ENCODE results near the gene RFX4.

RFX4 gene

DNA sequence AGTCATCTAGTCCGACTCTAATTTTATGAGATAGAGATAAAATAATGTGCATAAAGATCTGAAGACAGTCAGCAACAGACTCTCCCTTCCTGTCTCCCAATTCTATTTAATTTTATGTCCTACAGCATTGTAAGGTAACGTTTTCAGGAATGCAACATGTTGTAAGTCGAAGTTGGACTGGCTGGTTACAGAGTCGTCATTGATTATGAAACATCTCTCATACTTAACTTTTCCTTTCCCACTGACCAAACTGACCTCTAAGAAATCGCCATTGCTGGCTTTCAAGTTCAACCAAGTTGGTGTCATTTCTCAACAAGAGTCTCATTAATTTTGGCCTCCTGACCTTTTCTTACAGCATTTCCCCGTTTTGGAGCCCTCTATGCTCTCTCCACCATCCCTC is 186.7 kb downstream of the RFX4 start:
- DNase-seq, result no peak

DNA sequence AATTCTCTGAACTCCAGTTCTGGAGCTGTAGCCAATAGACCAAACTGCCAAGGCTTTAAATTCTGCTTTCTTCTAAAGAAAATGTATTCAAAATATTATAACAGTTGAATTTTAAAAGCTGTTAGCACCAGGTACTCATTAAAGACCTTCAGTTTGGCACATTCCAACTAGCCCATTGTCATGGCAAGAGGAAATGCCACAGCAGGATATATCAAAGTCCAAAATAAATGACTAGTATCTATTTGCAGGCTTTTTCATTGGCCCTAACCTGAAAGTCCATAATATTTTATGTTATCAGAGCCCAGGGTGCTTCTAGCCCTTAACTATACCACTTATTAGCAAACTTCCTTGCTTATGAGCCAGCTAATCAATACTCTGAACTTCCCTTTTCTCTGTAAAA is 188.6 kb downstream of the RFX4 start:
- no peak for DNase-seq

GRCh38 chr12:106773286-106774004 is 190.6 kb downstream of the RFX4 start:
- peak in 1 of 2 experiments; percentile 6 for DNase-seq

DNA sequence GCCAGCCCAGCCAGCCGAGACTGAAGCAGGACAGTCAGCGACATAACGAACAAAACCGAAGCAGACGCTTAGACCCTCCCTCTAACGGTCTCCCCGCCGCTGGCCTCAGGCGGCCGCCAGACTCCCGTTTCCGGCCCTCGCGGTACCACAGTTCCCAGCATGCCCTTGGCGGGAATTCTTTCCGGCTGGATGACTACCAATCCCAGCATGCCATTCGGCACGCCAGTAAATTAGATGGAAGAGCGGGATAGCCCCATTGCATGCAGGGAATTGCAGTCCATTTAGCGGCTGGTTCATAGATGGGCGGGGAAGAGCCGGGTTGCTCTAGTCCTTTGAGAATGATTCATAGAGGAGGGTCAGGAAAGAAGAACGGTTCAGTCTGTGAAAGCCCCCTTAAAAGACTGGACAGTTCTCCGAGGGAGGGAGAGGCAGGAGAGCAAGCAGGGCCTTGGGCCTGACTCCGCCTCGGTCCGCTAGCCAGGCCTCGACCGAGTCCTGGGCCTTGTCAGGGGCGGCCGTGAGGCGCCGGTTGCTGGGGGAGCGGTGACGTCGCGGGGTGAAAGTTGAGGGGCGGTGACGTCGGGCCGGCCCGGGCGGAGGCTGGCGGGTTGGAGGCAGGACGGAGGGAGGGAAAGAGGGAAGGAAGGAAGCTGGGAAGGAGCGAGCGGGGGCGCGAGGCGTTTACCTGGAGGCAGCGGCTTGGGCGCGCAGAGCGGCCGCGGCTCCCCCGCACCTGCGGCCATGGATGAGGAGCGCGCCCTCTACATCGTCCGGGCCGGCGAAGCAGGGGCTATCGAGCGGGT is 191.4 kb downstream of the RFX4 start, which contains the start of gene RIC8B:
Gene RIC8B (plus strand): TSS at position 678 of the 803 bp plus-strand sequence. CDS start 64 bp downstream, at position 742.
- DNase-seq, result peak; percentile 98

- DNase-seq, result peak; percentile 47 to 70
These were observed 192.2 kb downstream of the RFX4 start for GRCh38 chr12:106774808-106775524.

DNA sequence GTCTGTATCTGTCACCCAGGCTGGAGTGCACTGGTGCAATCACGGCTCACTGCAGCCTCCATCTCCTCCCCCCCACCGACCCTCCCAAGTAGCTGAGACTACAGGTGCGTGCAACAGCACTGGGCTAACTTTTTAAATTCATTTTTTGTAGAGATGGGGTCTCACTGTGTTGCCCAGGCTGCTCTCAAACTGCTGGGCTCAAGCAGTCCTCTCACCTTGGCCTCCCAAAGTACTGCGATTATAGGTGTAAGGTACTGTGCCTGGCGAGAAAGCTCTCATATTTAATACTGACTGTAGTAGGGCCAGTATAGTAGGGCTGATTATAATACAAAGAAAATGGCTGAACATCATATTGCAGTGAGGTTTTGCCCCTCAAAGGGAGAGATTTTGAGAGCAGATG is 194.1 kb downstream of the RFX4 start:
- DNase-seq, result no peak

GRCh38 chr12:106780010-106780631 is 197.3 kb downstream of the RFX4 start:
- peak; percentile 75 to 79 for DNase-seq

- DNase-seq, result no peak
These were observed 199.8 kb downstream of the RFX4 start for GRCh38 chr12:106782619-106783018.

GRCh38 chr12:106783515-106783914 is 200.7 kb downstream of the RFX4 start:
- no peak for DNase-seq

DNA sequence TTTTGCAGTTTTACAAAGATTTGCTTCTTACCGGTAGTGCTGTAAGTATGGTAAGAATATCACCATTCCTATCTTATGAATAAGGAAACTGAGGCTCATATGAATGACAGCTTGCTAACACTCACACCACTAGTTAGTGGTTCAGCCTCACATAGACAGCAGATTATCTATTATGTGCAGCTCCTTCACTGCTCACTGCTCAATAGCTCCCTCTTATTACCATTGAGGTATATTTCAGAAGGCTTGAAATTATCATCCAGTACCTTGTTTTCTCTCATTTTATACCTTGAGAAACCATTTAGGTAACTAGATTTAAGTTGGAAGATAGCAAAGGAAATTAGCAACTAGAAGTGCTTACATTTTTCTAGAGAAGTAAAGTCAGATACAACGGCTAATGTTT is 207.2 kb downstream of the RFX4 start:
- no peak for DNase-seq

DNA sequence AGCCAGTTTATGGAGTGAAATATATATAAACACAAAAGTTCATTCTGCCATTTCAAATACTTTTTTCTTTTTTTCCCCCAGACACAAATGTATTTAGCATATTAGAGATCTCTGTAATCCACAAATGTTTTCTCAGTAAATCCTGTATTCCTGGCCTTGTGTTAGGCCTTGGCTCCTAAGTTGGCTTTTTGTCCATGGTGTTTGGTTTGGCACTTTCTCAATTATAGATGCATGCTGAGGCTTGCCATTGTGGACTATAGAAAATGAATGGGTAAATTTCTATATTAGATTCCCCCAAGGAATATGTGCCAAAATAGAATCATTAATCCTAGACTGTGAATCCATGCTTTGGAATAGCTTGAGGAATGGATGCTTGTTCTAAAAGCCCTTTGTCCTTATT is 208.7 kb downstream of the RFX4 start:
- DNase-seq, result no peak

- DNase-seq, result no peak
These were observed 211.6 kb downstream of the RFX4 start for GRCh38 chr12:106794369-106794768.

DNA sequence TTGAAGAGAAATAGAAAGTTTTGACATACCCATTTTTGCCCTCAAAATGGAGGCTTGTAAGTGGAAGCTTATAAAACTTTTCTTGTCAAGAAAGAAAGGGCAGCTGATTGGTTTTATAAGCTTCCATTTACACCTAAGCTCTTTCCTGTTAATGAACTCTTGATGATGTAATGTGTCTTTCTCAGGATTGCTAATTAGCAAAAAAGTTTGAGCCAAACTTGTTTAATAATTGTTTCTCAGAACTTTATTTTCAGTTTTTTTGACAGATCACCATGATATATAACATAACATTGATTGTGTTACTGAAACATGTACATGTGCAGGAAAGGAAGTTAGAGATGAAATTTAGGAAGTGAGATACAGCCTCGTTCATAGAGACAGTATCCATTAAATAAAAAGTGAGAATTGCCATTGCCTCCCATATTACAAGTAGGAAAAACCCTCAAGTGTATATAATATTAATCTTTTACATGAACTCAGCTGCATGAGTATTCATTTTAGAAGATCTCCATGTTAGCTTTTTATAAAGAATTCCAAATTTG is 218.4 kb downstream of the RFX4 start:
- DNase-seq, result no peak

DNA sequence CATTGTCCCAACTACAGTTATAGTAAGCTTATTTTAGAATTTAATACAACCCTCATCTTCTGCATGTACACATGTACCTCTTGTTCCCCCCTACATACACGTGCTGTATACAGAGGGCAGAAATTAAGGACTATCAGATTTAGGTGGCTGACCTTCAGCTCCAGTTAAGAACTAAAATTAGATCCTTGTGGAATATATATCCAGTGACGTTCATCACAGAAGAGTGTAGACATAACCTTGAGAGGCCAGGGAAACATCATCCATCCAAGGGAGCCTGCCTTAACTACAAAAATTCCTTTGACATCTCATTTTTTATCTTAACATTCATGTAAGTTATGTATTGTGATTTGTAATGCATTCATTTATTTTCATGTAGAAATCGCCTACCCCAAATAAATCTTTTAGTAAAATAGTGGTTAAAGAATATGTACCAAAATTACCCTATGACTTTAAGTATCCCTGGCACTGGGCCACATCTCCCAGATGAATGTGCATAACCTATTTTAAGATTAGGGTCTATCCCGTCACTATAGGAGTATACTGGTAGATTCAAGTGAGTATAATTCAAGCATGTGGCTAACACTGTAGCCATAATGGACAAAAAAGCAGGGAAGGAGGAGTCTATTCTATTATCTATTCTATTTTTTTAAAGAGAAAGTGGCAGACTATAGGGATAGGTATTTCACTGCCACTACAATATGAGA is 219.2 kb downstream of the RFX4 start:
- no peak for DNase-seq

- no peak for DNase-seq
These were observed 221.9 kb downstream of the RFX4 start for GRCh38 chr12:106804668-106805067.

Measured in NCI-H526 (cell line).